Activated gamma-delta T cell treated with anti-CD3 and anti-CD28 coated beads, Interleukin-2, amount 50 U/mL, for 16 hours (primary cell): ENCODE data around the gene PTPRK.
"Not testable (repeated sequence)": the region's sequence is repeated elsewhere in the genome, so short reads cannot be mapped to it uniquely, and the experiment has no call there.

Source experiments
- DNase-seq: peaks from one replicate; pipeline ENCODE4 v3.0.0-alpha.2; 2020; ENCODE audit warnings: low read depth

PTPRK gene

GRCh38 chr6:128439627-128440026, 80.8 kb downstream of the PTPRK start:
- DNase-seq: no peak

DNA sequence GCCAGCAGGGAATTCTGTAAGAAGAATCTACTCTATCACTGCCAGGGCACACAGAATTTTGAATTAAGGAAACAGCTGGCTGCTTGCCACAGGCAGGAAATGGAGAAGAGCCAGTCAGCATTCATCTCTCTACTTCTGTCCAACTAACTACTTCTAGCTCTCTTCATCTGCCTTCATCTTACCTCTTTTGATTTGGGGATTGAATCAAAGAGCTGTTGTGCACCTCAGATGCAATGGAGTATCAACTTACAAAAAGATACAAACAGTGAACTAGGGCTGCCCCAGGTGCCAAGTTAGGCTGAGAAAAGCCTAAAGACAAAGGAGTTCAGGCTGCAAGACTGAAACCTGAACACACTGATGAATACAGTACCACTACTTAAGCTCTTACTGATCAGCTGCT, 82.0 kb downstream of the PTPRK start:
- no peak for DNase-seq

- no peak for DNase-seq
These were observed 82.7 kb downstream of the PTPRK start for GRCh38 chr6:128437685-128438084.

- not testable (repeated sequence) for DNase-seq
These were observed 85.6 kb downstream of the PTPRK start for GRCh38 chr6:128434752-128435151.

GRCh38 chr6:128432394-128432793, 88.0 kb downstream of the PTPRK start:
- DNase-seq: no peak

GRCh38 chr6:128427139-128427538, 93.3 kb downstream of the PTPRK start:
- no peak for DNase-seq

GRCh38 chr6:128425856-128426255, 94.5 kb downstream of the PTPRK start:
- DNase-seq: no peak

GRCh38 chr6:128422871-128423270, 97.5 kb downstream of the PTPRK start:
- no peak for DNase-seq

DNA sequence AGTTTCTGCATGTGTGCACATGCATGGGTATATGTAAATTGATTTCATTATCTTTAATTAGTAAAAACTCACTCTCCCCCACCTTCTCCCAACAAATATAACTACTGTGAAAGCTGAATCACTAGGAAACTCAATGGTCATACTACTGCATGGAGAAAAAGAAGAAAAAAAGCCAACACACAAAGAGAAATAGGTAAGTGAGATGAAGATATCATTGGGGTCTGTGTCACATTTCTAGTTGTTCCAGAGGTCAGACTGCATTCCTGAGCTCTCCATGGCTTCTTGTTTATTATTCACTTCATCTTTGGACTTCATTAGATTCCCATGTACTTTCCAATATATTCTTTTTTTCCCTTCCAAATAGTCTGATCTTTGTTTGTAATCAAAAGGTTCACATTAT, 98.2 kb downstream of the PTPRK start:
- DNase-seq: no peak

- DNase-seq: no peak
These were observed 98.6 kb downstream of the PTPRK start for GRCh38 chr6:128421788-128422187.

- DNase-seq: no peak
These were observed 102.7 kb downstream of the PTPRK start for GRCh38 chr6:128417698-128418097.

DNA sequence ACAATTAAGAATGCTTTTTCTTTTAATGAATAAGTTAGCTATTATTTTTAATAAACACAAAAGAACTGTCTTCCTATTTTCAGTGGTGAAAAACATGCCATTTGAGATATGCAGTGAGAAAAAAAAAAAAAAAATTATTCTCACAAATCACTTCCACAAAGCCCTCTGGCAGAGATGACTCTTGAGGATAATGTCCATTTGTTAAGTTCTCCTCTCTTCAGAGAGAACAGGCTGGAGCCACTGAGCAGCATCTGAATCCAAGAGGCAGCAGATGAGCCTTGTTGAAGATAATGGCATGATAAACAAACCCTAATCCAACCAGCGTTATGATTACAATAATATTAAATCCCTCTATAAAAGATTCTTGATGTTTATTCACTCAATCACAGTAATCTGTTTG, 105.0 kb downstream of the PTPRK start:
- no peak for DNase-seq

DNA sequence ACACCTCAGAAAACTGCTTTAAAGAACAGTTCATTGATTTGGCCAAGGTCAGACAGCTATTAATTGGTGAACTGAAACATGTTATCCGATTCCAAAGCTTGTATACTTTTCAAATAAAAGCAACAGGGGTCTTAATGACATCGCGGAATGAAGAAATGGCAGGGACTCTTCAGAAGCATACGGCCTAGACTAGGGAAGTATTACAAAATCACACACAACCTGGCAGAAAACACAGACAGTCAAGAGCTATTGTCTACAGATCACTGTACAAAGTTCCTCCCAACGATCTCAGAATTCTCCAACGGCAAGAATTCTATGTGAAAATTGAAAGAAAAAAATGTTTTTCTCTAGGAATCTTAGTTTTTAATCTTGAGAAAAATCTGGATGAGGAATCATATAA, 105.5 kb downstream of the PTPRK start:
- DNase-seq: no peak

GRCh38 chr6:128413291-128413690, 107.1 kb downstream of the PTPRK start:
- DNase-seq: no peak

GRCh38 chr6:128412680-128413079, 107.7 kb downstream of the PTPRK start:
- DNase-seq: no peak

DNA sequence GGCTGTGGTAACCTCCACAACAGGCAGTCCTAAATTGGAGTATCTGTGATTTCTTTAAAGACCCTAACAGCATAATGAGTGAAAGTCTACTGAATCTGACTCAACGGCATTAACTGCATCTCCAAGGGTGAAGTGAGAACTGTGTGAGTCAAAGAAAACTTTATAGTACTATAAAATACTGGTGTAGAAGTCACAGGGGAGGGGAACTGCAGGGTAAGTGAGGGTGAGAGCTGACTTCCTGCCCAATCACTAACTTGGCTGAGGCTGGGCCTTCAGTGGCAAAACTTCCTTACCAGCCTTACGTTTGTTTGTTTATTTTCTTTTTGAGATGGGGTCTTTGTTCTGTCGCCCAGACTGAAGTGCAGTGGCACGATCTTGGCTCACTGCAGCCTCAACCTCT, 109.8 kb downstream of the PTPRK start:
- no peak for DNase-seq

- no peak for DNase-seq
These were observed 111.4 kb downstream of the PTPRK start for GRCh38 chr6:128409003-128409402.

DNA sequence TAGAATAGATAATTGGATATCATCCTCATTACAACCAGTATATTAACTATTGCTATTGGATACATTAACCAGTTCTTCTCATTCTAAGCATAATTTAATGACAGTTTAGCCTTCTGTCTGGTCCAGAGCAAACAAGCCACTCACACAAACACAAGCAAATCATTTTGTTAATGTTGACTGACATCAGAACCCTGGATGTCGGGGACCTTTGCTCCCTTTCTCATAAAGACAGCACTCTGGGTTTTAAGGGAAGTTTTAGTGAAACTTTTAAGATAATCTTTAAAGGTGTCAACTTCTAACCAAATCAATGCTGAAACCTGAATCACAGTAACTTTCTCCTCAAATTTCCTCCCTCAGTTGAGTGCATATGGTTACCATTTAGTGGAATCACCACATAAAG, 113.9 kb downstream of the PTPRK start:
- DNase-seq: no peak

DNA sequence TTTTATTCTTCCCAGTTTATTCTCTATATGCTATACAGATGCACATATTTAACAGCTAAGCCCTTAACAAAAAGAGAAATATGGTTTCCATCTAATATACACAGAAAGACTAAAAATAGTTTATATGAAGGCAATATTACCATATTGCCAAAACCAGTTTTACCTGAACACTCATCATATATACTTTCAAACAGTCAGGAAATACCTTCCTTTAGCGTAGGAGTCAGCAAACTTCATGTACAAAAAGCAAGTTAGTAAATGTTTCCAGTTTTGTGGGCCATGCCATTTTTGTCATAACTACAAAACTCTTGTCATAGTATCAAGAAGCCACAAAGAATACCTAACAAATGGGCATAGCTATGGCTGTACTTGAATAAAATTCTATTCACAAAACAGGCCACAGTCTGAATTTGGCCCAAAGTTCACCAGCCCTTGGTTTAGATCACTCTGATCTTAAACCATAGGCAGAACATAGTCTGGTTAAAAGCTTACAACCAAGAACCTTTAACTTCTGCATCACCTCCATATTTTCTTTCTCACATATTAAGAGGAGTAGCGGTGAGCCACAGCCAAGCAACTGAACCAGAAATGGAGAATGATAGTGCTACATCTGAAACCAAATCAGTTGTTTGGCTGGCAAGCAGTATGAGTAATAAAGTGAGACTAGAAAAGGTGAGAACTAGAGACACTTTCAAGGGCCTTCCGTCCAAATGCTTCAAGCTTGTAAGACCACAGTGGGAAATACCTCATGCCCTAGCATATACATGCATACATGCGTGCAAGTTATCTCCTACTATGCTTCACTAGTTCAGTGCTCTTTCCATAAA, 116.6 kb downstream of the PTPRK start:
- no peak for DNase-seq

DNA sequence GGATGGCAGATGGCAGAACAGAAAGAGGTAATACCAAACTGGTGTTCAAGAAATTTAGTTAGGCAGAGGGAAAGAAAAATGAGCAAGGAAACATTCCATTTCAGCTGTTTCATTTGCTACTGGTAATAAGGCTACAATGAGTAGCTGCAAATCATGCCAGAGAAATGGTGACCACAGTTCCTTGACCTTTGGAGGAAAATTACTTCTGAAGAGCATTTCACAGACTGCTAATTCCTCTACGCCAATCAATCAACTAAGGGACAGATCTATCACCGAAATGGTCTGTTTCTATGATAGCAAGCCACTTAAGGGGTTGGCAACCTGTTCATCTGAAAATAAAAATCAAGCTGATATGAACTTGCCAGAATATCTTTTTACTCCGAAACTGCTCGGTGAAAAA, 119.5 kb downstream of the PTPRK start:
- DNase-seq: no peak

DNA sequence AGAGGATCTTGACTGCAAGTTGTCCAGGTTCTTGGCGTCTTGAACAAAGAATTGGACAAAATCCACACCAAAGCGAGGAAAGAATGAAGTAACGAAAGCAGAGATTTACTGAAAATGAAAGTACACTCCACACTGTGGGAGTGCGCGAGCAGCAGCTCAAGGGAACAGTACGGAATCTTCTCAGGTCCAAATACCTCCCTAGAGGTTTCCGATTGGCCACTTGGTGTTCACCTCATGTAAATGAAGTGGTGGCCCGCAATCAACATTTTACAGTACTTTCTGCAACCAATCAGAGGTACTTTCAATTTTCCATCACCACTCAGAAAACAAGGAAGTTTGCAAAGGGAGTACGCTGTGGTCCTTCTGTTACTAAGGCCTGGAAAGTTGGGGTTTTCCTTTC, 122.4 kb downstream of the PTPRK start:
- DNase-seq: no peak

GRCh38 chr6:128395596-128395995, 124.8 kb downstream of the PTPRK start:
- no peak for DNase-seq

DNA sequence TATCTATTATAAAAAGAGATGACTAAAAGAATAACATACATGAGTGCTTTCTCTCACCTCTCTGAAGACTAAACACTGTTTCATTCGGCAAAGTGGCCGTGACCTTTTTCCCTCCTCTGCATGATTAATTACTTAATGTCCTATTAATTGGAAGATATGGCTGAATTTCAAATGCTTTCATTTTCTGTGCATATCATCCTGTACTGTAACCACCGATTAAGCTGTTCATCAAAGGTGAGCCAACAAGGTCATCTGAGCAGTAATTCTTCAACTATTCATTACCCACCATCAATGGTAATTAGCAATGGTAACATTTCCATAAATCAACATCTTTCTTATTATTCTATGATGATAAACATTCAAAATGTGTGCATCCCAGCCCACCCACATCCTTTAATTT, 125.2 kb downstream of the PTPRK start:
- DNase-seq: no peak

GRCh38 chr6:128394167-128394566, 126.2 kb downstream of the PTPRK start:
- no peak for DNase-seq
